HepG2 (cell line): Measurements from ENCODE around the gene MVK. TPM values are rescaled to one million over a fixed set of nuclear protein-coding genes. Genes with fewer than 3 reads are reported as not detected.

ENCODE experiments used
- FOXA1 ChIP-seq, 2 experiments: fragments of 450-650 bp in 1 of 2; sonication (generic) in 1 of 2; formaldehyde crosslinking in 1 of 2; IDR thresholded peaks; 2 replicates each; pipeline versions ENCODE4 v1.4.0 to v1.6.1; 2016 to 2020; ENCODE audit warnings: missing genetic modification reagents in 1 of 2
- FOXA3 ChIP-seq: IDR thresholded peaks from 2 replicates; pipeline ENCODE4 v1.6.1; 2016; ENCODE audit warnings: missing genetic modification reagents, missing compliant biosample characterization
- FOXC1 ChIP-seq: sonication (generic); formaldehyde crosslinking; IDR thresholded peaks from 2 replicates; pipeline ENCODE4 v1.8.0; 2022; ENCODE audit warnings: mild to moderate bottlenecking, missing genetic modification reagents, borderline replicate concordance
- HDAC2 ChIP-seq: sonication (generic); formaldehyde crosslinking; IDR thresholded peaks from 2 replicates; pipeline ENCODE4 v1.4.0; 2020; ENCODE audit warnings: missing genetic modification reagents
- KDM5B ChIP-seq: sonication (generic); formaldehyde crosslinking; IDR thresholded peaks from 2 replicates; pipeline ENCODE4 v1.4.0; 2020; ENCODE audit warnings: missing genetic modification reagents, mild to moderate bottlenecking, borderline replicate concordance
- MED8 ChIP-seq: sonication (generic); formaldehyde crosslinking; IDR thresholded peaks from 2 replicates; pipeline ENCODE4 v1.8.1; 2023; ENCODE audit warnings: mild to moderate bottlenecking, missing genetic modification reagents; ENCODE audit not compliant: insufficient replicate concordance
- MNT ChIP-seq: fragments of 450-650 bp; IDR thresholded peaks from 2 replicates; pipeline ENCODE4 v1.6.1; 2016
- POLR2AphosphoS5 ChIP-seq: IDR thresholded peaks from 2 replicates; pipeline ENCODE4 v1.6.1; 2012; ENCODE audit warnings: low read depth, low read length
- POLR2G ChIP-seq: fragments of 200-400 bp; formaldehyde crosslinking; IDR thresholded peaks from 2 replicates; pipeline ENCODE4 v1.6.1; 2018; ENCODE audit warnings: mild to moderate bottlenecking, low read depth, low read length, moderate library complexity
- RXRA ChIP-seq: sonication (generic); formaldehyde crosslinking; IDR thresholded peaks from 2 replicates; pipeline ENCODE4 v1.5.1; 2020; ENCODE audit warnings: missing genetic modification reagents
- SP4 ChIP-seq: sonication (generic); formaldehyde crosslinking; IDR thresholded peaks from 2 replicates; pipeline ENCODE4 v1.8.1; 2023; ENCODE audit warnings: mild to moderate bottlenecking, missing genetic modification reagents
- UBTF ChIP-seq: sonication (generic); formaldehyde crosslinking; IDR thresholded peaks from 2 replicates; pipeline ENCODE4 v1.4.0; 2020; ENCODE audit warnings: mild to moderate bottlenecking, missing genetic modification reagents
- ZEB1 ChIP-seq: IDR thresholded peaks from 2 replicates; pipeline ENCODE4 v1.6.1; 2012; ENCODE audit warnings: mild to moderate bottlenecking, low read depth, inconsistent platforms; ENCODE audit not compliant: insufficient replicate concordance
- ZKSCAN1 ChIP-seq: fragments of 150-350 bp; IDR thresholded peaks from 2 replicates; pipeline ENCODE4 v1.6.1; 2014; ENCODE audit warnings: low read length
- ZMYM3 ChIP-seq: sonication (generic); formaldehyde crosslinking; IDR thresholded peaks from 2 replicates; pipeline ENCODE4 v1.5.1; 2020; ENCODE audit warnings: mild to moderate bottlenecking, missing genetic modification reagents
- ZNF7 ChIP-seq: IDR thresholded peaks from 2 replicates; pipeline ENCODE4 v1.6.1; 2016; ENCODE audit warnings: missing biosample characterization, missing genetic modification reagents
- polyA plus RNA-seq, 8 experiments: library from polyadenylated mRNA; depleted of rRNA in 3 of 8; stranded (reverse) in 7 of 8; unstranded in 1 of 8; fragments of >200 nt; fragmentation: Illumina TruSeq in 4 of 8; extraction: Trizol in 4 of 8; gene quantifications; 2 replicates each; pipeline versions ENCODE4 v1.2.1 to v1.2.3, GENCODE V29; 2011 to 2016; ENCODE audit warnings: low read depth in 4 of 8, missing spikeins in 1 of 8, mixed read lengths in 1 of 8; ENCODE audit not compliant: insufficient read depth in 1 of 8
- total RNA-seq, 5 experiments: library from RNA; depleted of rRNA; stranded (reverse); fragments of >200 nt; fragmentation: Illumina TruSeq; extraction: Trizol; gene quantifications; 2 replicates each; pipeline ENCODE4 v1.2.3, GENCODE V29; 2016; ENCODE audit warnings: low read depth in 1 of 5
- TF ChIP-seq, protein P1 (sequence below): sonication (generic); formaldehyde crosslinking; IDR thresholded peaks from 2 replicates; pipeline ENCODE4 v1.4.0; 2020; ENCODE audit warnings: mild to moderate bottlenecking, missing genetic modification reagents

The MVK gene
- total and polyA plus RNA-seq, 2 of the 13 experiments (the other 11 are each of a cell fraction or from before 2014, with no cell fraction given) = 11.6 to 66.9 TPM

DNA sequence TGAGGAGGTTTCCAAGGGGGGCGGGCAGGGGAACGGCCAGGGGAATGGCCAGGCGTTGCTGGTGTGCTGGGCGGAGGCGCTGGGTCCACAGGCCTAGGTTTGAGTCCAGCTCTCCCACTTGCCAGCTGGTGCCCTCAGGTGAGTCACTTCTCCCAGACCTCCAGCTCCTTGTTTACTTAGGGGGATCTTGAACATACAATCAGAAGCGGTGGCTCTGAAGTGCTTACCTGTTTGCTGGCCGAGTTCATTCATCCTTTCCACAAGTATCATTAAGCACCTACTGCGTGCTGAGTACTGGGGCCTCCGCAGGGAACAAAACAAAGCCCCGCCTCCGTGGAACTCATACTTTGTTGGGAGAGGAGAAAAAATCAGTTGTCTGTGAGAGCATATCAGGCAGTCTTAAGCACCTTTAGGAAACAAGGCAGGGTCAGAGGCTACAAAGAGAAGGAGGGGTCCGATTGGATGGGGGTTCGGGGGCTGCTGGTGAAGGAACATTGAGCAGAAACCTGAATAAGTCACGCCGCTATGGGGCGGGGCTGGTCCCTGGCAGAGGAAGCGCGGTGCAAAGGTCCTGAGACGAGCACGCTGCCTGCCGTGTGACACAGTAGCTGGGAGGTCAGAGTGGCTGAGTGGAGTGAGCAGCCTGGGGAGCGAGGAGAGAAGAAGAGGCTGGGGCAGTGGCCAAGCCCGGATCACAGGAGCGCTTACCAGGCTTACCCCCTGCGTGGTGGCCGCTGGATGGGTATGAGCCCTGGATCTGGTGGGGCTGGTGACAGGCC lies 15.1 kb downstream of the MVK start (continued):
- TF ChIP-seq MNT = no peak
- no peak for TF ChIP-seq FOXA1 (IDR thresholded peaks at IDR 0.05)
- peak; percentile 67 for TF ChIP-seq FOXA1 (CRISPR knock-in tag; IDR thresholded peaks at IDR 0.05)
- TF ChIP-seq, protein P1, sequence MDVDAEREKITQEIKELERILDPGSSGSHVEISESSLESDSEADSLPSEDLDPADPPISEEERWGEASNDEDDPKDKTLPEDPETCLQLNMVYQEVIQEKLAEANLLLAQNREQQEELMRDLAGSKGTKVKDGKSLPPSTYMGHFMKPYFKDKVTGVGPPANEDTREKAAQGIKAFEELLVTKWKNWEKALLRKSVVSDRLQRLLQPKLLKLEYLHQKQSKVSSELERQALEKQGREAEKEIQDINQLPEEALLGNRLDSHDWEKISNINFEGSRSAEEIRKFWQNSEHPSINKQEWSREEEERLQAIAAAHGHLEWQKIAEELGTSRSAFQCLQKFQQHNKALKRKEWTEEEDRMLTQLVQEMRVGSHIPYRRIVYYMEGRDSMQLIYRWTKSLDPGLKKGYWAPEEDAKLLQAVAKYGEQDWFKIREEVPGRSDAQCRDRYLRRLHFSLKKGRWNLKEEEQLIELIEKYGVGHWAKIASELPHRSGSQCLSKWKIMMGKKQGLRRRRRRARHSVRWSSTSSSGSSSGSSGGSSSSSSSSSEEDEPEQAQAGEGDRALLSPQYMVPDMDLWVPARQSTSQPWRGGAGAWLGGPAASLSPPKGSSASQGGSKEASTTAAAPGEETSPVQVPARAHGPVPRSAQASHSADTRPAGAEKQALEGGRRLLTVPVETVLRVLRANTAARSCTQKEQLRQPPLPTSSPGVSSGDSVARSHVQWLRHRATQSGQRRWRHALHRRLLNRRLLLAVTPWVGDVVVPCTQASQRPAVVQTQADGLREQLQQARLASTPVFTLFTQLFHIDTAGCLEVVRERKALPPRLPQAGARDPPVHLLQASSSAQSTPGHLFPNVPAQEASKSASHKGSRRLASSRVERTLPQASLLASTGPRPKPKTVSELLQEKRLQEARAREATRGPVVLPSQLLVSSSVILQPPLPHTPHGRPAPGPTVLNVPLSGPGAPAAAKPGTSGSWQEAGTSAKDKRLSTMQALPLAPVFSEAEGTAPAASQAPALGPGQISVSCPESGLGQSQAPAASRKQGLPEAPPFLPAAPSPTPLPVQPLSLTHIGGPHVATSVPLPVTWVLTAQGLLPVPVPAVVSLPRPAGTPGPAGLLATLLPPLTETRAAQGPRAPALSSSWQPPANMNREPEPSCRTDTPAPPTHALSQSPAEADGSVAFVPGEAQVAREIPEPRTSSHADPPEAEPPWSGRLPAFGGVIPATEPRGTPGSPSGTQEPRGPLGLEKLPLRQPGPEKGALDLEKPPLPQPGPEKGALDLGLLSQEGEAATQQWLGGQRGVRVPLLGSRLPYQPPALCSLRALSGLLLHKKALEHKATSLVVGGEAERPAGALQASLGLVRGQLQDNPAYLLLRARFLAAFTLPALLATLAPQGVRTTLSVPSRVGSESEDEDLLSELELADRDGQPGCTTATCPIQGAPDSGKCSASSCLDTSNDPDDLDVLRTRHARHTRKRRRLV = no peak
- TF ChIP-seq POLR2AphosphoS5 = peak; percentile 8; the same call in 1 of the 2 replicates
- no peak for TF ChIP-seq ZNF7 (CRISPR knock-in tag)
- peak; percentile 27; the same call in 1 of the 2 replicates for TF ChIP-seq HDAC2 (CRISPR knock-in tag)
- TF ChIP-seq SP4 (CRISPR knock-in tag) = no peak
- TF ChIP-seq ZMYM3 (CRISPR knock-in tag) = peak; percentile 68
- 0 out of 2 replicates have a peak, but pooled peaks have one; percentile 34 for TF ChIP-seq UBTF (CRISPR knock-in tag)
- peak; percentile 81 for TF ChIP-seq ZEB1
- TF ChIP-seq FOXC1 (CRISPR knock-in tag) = no peak
- peak; percentile 46; the same call in 1 of the 2 replicates for TF ChIP-seq KDM5B (CRISPR knock-in tag)
- TF ChIP-seq MED8 (CRISPR knock-in tag) = peak; percentile 39
- peak; percentile 85 for TF ChIP-seq FOXA3 (CRISPR knock-in tag)
- TF ChIP-seq POLR2G = 0 out of 2 replicates have a peak, but pooled peaks have one; percentile 7
- peak; percentile 96 for TF ChIP-seq ZKSCAN1
- TF ChIP-seq RXRA (CRISPR knock-in tag) = peak; percentile 26; the same call in 1 of the 2 replicates
